Adrenal gland (tissue), 5 donors: ENCODE measurements around the gene DCC.

Experiments
- POLR2A ChIP-seq, 2 donors: fragments of 450-650 bp; IDR thresholded peaks; one replicate each; pipeline ENCODE4 v1.6.1; 2017; ENCODE audit warnings: antibody characterized with exemption in 2 of 2, mild to moderate bottlenecking in 2 of 2, moderate library complexity in 1 of 2
- TF ChIP-seq, protein P1 (sequence below), 6 experiments: fragments of 450-650 bp in 4 of 6; fragments of 200-600 bp in 2 of 6; sonication (generic) in 1 of 6; IDR thresholded peaks; 1 replicate in 5 of 6; 2 replicates in 1 of 6; pipeline versions ENCODE4 v1.5.1 to v1.8.0; 2016 to 2021; ENCODE audit warnings: antibody characterized with exemption in 6 of 6, mild to moderate bottlenecking in 2 of 6, moderate library complexity in 1 of 6
- donor health status: DM: no; HTN: no; CAD: no.

DNA sequence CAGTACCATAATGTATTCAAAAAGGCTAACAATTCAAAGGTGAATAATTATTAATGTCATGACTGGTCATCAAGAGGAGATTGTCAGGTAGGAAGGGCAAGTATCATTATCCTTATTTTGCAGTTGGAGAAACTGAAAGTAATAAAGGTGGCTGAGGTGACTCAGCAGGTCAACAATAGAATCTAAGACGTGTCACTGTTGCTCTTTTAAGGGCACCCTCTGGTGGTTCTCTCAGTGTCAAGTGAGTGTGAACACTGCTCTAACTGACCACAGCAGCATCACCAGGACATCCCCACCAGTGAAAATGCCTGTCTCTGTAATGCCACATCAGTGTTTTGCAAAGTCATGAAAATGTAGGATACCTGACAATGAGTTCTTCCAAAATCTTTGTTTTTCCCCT is 69.7 kb downstream of the DCC start:
- TF ChIP-seq, protein P1, sequence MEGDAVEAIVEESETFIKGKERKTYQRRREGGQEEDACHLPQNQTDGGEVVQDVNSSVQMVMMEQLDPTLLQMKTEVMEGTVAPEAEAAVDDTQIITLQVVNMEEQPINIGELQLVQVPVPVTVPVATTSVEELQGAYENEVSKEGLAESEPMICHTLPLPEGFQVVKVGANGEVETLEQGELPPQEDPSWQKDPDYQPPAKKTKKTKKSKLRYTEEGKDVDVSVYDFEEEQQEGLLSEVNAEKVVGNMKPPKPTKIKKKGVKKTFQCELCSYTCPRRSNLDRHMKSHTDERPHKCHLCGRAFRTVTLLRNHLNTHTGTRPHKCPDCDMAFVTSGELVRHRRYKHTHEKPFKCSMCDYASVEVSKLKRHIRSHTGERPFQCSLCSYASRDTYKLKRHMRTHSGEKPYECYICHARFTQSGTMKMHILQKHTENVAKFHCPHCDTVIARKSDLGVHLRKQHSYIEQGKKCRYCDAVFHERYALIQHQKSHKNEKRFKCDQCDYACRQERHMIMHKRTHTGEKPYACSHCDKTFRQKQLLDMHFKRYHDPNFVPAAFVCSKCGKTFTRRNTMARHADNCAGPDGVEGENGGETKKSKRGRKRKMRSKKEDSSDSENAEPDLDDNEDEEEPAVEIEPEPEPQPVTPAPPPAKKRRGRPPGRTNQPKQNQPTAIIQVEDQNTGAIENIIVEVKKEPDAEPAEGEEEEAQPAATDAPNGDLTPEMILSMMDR (IDR thresholded peaks at IDR 0.05): no peak
- TF ChIP-seq POLR2A (IDR thresholded peaks at IDR 0.05): no peak
